VCaP (cell line): ENCODE results near the gene ANKRD44.

Experiments
- H3K27ac ChIP-seq: fragments of 450-650 bp; 2 replicates; pipeline ENCODE4 v1.5.1; 2017
- CTCF ChIP-seq: fragments of 450-650 bp; conservative IDR thresholded peaks from 2 replicates; pipeline ENCODE4 v1.5.1; 2017; ENCODE audit warnings: mild to moderate bottlenecking, moderate library complexity

Gene ANKRD44

DNA sequence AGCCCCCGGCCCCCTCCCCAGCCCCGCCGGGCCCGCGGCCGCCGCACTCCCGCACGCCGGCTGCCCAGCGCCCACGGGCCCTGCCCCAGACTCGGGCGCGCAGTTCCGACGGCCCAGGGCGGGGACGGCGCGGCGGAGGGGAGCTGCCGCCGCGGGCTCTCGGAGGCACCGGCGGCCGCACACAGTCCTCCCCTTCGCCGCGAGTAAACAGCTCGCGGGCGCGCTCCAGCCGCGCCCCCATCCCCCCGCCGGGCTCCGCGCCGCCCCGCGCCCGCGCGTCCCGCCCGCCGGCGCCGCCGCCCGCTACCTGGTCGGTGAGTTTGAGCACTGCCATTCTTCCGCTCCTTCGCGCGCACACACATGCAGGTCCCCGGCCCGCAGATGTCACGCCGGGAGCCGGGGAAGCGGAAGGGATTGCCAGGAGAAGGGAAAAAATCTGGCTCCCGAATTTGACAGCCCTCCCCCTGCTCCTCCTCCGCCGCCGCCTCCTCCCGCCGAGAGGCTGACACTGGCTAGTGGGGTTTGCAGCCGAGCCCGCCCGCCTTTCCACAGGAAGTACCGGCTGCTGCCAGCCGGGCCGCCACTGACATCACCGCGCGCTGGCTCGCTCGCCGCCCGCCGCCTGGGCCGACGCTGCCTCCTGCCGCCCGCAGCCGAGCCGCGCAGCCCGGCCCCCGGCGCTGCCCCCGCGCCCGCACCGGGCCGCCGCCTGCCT lies at the start of gene ANKRD44:
Gene ANKRD44, minus strand, starts transcription at position 510 of the 715 bp plus-strand sequence. Its CDS starts 176 bp downstream, at position 334.
- TF ChIP-seq CTCF = peak; percentile 86
- H3K27ac ChIP-seq = peak within 1 kb of the TSS; percentile 85

DNA sequence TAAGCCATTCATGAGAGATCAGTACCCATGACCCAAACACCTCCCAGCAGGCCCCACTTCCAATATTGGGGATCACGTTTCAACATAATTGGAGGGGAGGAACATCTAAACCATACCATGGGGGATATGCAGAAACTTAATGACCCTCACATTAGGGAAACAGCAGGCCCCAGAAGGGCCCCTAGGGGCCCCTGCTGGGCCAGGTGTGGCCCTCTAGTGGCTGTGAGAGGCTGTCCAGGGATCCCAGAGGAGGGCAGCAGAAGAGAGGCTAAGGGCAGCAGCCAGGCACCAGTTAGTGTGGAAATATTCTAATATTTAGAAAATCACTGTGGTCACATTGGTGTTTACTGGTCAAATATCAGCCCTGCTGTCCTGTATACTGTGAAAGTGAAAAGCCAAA lies 49.3 kb upstream of the ANKRD44 start:
- no peak overlapping the region for H3K27ac ChIP-seq
- TF ChIP-seq CTCF = no peak

DNA sequence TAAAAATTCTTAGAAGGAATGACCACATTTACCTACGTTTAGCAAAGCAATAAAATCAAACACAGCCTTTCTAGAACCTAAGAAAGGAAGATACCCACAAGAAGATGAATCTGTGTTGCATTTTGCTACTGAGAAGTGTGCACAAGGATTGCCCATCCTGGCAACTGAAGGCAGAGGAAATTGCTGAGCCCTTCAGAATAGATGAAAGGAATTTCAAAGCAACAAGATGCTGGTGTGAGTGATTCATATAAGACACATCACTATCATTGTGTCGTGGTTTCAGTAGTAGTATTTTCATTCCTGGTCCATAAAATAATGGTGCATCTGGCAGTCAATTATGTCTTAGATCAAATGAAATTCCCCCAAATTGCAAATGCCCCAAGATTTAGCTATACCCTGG lies 48.4 kb upstream of the ANKRD44 start:
- no peak for TF ChIP-seq CTCF
- H3K27ac ChIP-seq = no peak overlapping the region

DNA sequence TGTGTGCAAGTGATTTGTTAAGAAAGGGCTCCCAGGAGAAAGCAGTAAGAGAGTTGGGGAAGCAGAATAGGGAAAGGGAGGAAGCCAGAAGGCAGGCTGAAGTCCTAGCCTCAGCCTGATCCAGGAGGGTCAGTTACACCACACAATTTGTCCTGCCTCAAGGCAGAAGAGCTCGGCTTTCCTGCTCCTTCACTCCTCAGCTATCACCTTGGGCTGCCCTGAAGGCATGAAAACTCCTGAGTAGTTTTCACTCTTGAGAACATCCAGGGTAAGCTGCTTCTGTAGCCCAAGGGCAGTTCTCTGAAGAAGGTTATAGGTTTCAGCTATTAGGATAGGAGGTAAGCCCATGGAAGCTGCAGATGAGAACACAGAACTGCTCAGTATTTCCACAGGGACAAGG lies 47.4 kb upstream of the ANKRD44 start:
- TF ChIP-seq CTCF = no peak
- H3K27ac ChIP-seq = no peak overlapping the region

GRCh38 chr2:197356136-197356535 lies 45.6 kb upstream of the ANKRD44 start:
- peak; percentile 62 for TF ChIP-seq CTCF
- H3K27ac ChIP-seq = no peak overlapping the region

GRCh38 chr2:197354169-197354558 lies 43.6 kb upstream of the ANKRD44 start:
- H3K27ac ChIP-seq = no peak overlapping the region
- TF ChIP-seq CTCF = no peak

DNA sequence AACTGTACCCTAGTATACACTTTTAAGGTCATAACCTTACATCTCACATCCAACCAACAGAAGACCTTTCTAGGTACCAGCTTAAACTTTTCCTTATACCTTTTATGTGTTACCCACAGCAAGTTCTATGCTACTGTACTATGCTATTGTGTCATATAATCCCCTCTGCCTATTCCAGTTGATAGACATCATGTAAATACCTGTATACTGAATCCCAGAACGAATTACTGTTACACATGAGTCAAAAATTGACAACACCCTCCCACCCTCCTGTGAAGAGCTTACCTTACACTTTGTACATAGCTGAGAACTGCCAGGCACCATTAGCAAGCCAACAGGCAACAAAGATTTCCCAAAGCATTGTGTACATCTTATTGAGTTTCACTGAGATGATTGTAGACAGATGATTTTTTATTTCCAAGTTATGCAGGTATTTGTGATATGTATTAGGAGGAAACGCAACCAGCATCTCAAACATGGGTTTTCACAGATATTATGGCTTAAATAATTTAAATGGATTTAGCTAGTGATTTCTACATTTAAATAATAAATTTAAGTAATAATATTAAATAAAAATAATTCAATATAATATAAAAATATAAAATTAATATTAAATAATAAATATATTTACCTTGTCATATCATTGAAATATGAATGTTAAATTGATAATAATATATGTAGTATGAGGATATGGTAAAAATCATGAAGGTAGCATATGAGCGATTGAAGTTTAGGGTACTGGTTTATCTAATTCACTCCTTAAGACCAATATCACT lies 43.0 kb upstream of the ANKRD44 start:
- no peak overlapping the region for H3K27ac ChIP-seq
- no peak for TF ChIP-seq CTCF
